K562 (cell line): Measurements from ENCODE around the gene SRPK3. TPM values are rescaled to one million over a fixed set of nuclear protein-coding genes. Genes with fewer than 3 reads are reported as not detected.
A peak's percentile ranks its signal among the peaks of the same experiment; 100 is the strongest.

Experiments used
- ATAC-seq: fragments of 200-7000 bp; cut with Tn5 transposase; 3 replicates; pipeline ENCODE4 v1.9.1; 2020; ENCODE audit warnings: moderate library complexity
- BruUV-seq: library from RNA; stranded (reverse); fragments of 400-500 nt; replicated peaks from 2 replicates; lab custom pipeline; 2021; lab: Mats Ljungman, UMichigan
- CTCF ChIA-PET: fragments of 300-600 bp; formaldehyde crosslinking; extraction: SDS; loops from one replicate; lab custom pipeline; 2021; ENCODE audit warnings: low intra/inter-chr PET ratio; lab: Yijun Ruan, JAX
- POLR2A ChIA-PET: fragments of 300-600, 350-650 bp; sonication (Branson Sonifier 250); formaldehyde crosslinking; extraction: SDS; loops from one replicate; lab custom pipeline; 2021; ENCODE audit warnings: antibody characterized with exemption, inconsistent platforms; lab: Yijun Ruan, JAX
- DNase-seq, 4 experiments: peaks; one replicate each; pipeline versions ENCODE4 v3.0.0 to v3.0.0-alpha.2; 2011 to 2018; ENCODE audit warnings: low spot score in 3 of 4, mixed read lengths in 3 of 4; ENCODE audit errors: extremely low read depth in 1 of 4
- FAIRE-seq: peaks from 2 replicates; lab custom pipeline; 2011; peaks lifted over from hg19 to GRCh38; lab: Jason Lieb, UNC
- H2AFZ ChIP-seq: 2 replicates; pipeline ENCODE4 v1.6.0; 2011; ENCODE audit warnings: low read depth, low read length, control low read depth, inconsistent platforms
- H3K27ac ChIP-seq: fragments of 200-600 bp; 3 replicates; pipeline ENCODE4 v1.8.0; 2011; ENCODE audit warnings: low read depth, mild to moderate bottlenecking, control low read depth, inconsistent platforms, low read length, moderate library complexity, mixed read lengths; ENCODE audit errors: extremely low read depth
- H3K27me3 ChIP-seq, 2 experiments: fragments of 300-600 bp in 1 of 2; 2 replicates in 1 of 2; 3 replicates in 1 of 2; pipeline versions ENCODE4 v1.6.0 to v1.8.0; 2011; ENCODE audit warnings: inconsistent platforms in 2 of 2, low read length in 2 of 2, mild to moderate bottlenecking in 1 of 2, mixed read lengths in 1 of 2, moderate library complexity in 1 of 2; ENCODE audit not compliant: control insufficient read depth in 2 of 2, insufficient read depth in 2 of 2
- H3K36me3 ChIP-seq: fragments of 300-600 bp; 3 replicates; pipeline ENCODE4 v1.8.0; 2011; ENCODE audit warnings: mild to moderate bottlenecking, low read length, inconsistent platforms; ENCODE audit not compliant: control insufficient read depth, insufficient read depth
- H3K4me1 ChIP-seq, 2 experiments: fragments of 200-600 bp in 1 of 2; replicated peaks in 1 of 2; 2 replicates in 1 of 2; 3 replicates in 1 of 2; pipeline versions ENCODE4 v1.5.1 to v1.8.0; 2011; ENCODE audit warnings: inconsistent platforms in 2 of 2, low read length in 2 of 2, mild to moderate bottlenecking in 1 of 2, mixed read lengths in 1 of 2, moderate library complexity in 1 of 2; ENCODE audit not compliant: control insufficient read depth in 2 of 2, insufficient read depth in 2 of 2
- H3K4me2 ChIP-seq: 2 replicates; pipeline ENCODE4 v1.6.1; 2011; ENCODE audit warnings: low read length, control low read depth, inconsistent platforms, mixed read lengths; ENCODE audit not compliant: insufficient read depth
- H3K4me3 ChIP-seq: fragments of 200-600 bp; sonication (generic), shearing (Covaris generic); 2 replicates; pipeline ENCODE4 v1.5.1; 2016; ENCODE audit warnings: control low read depth, inconsistent platforms
- H3K79me2 ChIP-seq: fragments of 200-600 bp; 3 replicates; pipeline ENCODE4 v1.8.0; 2011; ENCODE audit warnings: low read length, inconsistent platforms; ENCODE audit not compliant: control insufficient read depth, insufficient read depth
- H3K9ac ChIP-seq, 2 experiments: 2 replicates each; pipeline versions ENCODE4 v1.6.0 to v1.6.1; 2011; ENCODE audit warnings: low read depth in 2 of 2, low read length in 2 of 2, control low read depth in 1 of 2, inconsistent platforms in 1 of 2, mild to moderate bottlenecking in 1 of 2, mixed read lengths in 1 of 2; ENCODE audit not compliant: insufficient read depth in 1 of 2
- H3K9me1 ChIP-seq: one replicate; pipeline ENCODE4 v1.6.0; 2011; ENCODE audit warnings: inconsistent platforms, mild to moderate bottlenecking, low read length, moderate library complexity; ENCODE audit not compliant: control insufficient read depth, insufficient read depth
- H3K9me3 ChIP-seq: replicated peaks from 2 replicates; pipeline ENCODE4 v1.5.1; 2011; ENCODE audit warnings: low read depth, low read length, inconsistent platforms; ENCODE audit not compliant: control insufficient read depth, insufficient read depth
- H4K20me1 ChIP-seq: replicated peaks from 2 replicates; pipeline ENCODE4 v1.6.1; 2011; ENCODE audit warnings: low read length, inconsistent platforms, mixed read lengths; ENCODE audit not compliant: control insufficient read depth, insufficient read depth
- ZNF778 ChIP-seq: fragments of 450-650 bp; formaldehyde crosslinking; IDR thresholded peaks from 2 replicates; pipeline ENCODE4 v1.4.0; 2020; ENCODE audit warnings: mild to moderate bottlenecking, moderate library complexity
- WGBS: fragments of 100-300 bp; shearing (Covaris generic); methylation state at CpG from one replicate; pipeline ENCODE4 v1.1.6; 2016; ENCODE audit warnings: low coverage, mixed read lengths; ENCODE audit not compliant: insufficient coverage; ENCODE audit errors: missing lambda C conversion rate; 5-methylcytosine and 5-hydroxymethylcytosine counted together
- in situ Hi-C: fragments of 300-500 bp; cut with MboI; formaldehyde crosslinking; loops from 4 replicates; pipeline ENCODE4 v1.15.0; 2018; ENCODE audit warnings: inconsistent platforms, mixed read lengths
- intact Hi-C: fragments of 100-400 bp; cut with micrococcal nuclease; formaldehyde crosslinking; loops from 2 replicates; pipeline ENCODE4 v1.14.2; 2022
- polyA plus RNA-seq, 8 experiments: library from polyadenylated mRNA; depleted of rRNA in 4 of 8; stranded (reverse) in 5 of 8; unstranded in 3 of 8; fragments of >200 nt; fragmentation: Nextera tagmentation in 2 of 8; fragmentation: Illumina TruSeq in 1 of 8; extraction: Ambion mirVana in 2 of 8; extraction: Trizol in 1 of 8; gene quantifications; 2 replicates each; pipeline versions ENCODE4 v1.2.1 to v1.2.3, GENCODE V29; 2011 to 2014; ENCODE audit warnings: inconsistent platforms in 1 of 8, missing spikeins in 1 of 8
- total RNA-seq, 7 experiments: library from RNA; depleted of rRNA in 6 of 7; stranded (reverse); fragments of >200 nt in 6 of 7; fragmentation: Illumina TruSeq in 2 of 7; extraction: Trizol in 2 of 7; gene quantifications; 2 replicates each; pipeline versions ENCODE4 v1.2.1 to v1.2.3, GENCODE V29; 2011 to 2021; ENCODE audit warnings: low replicate concordance in 1 of 7
- TF ChIP-seq, protein P1 (sequence below): fragments of 250-450 bp; sonication (Bioruptor Pico); IDR thresholded peaks from 2 replicates; pipeline ENCODE4 v1.5.0; 2021; ENCODE audit warnings: mild to moderate bottlenecking, borderline replicate concordance
- TF ChIP-seq, protein P2 (sequence below): fragments of 250-450 bp; sonication (Bioruptor Pico); IDR thresholded peaks from 2 replicates; pipeline ENCODE4 v1.4.0; 2020
- TF ChIP-seq, protein P3 (sequence below), 3 experiments: fragments of 200-800 bp in 1 of 3; sonication (Bioruptor generic) in 1 of 3; sonication (generic) in 1 of 3; formaldehyde crosslinking in 1 of 3; IDR thresholded peaks; 2 replicates each; pipeline versions ENCODE4 v1.6.1 to v1.8.0; 2016 to 2022; ENCODE audit warnings: mild to moderate bottlenecking in 2 of 3, missing compliant biosample characterization in 2 of 3, missing genetic modification characterization in 2 of 3, missing genetic modification reagents in 1 of 3

SRPK3 gene
- total and polyA plus RNA-seq, 9 of the 15 experiments (the other 6 are each of a cell fraction or from before 2014, with no cell fraction given): 0.01 to 0.09 (median 0.04) TPM; not detected in 2

DNA sequence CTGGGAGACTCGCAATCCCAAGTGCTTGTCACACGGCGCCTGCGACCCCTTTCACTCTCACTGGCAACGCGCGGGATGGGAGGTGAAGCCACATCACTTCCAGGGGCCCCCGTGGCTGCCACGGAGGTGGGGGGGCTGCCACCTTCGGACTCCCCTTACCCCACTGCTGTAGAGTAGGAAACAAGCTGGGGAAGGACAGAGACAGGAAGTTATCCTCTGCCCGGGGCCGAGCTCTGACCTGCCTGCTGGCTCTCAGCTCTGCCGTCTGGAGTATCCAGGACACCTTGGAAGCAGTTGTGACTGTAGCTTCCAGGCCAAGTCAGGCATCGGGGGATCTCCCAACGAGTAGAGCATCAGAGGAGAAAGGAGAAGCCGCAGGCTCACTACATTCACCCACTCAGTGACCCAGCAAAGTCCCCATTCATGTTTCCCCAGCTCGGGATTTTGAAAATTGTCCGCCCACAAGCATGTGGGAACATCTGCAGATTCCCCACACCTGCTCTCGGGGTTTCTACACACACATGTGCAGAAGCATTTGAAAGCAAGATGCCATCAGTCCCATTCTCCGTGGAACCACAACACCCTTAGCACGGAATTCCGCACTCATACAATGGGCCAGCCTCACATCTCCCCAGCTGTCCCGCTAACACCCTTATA, 38.7 kb downstream of the SRPK3 start:
- Histone ChIP-seq H3K4me3 (peak overlapping the region; percentile 40), H3K9me1 (no peaks in the 10 kb centered on the region), H3K27me3 (peaks cover 3 to 17% of the 10 kb centered on the region in 2 experiments; a peak in 3 of 5 replicates), H3K9ac (peak overlapping the region; percentile 41 to 90; a peak in 3 of 4 replicates), H3K4me1 (peaks cover 5 to 18% of the 10 kb centered on the region in 2 experiments; a peak in 4 of 5 replicates), H3K79me2 (no peaks in the 10 kb centered on the region), H3K9me3 (no peaks in the 10 kb centered on the region), H2AFZ (peak overlapping the region; percentile 90), H3K27ac (no peak overlapping the region), H4K20me1 (no peaks in the 10 kb centered on the region; the same call in 1 of the 2 replicates), H3K4me2 (peak overlapping the region; percentile 73), H3K36me3 (no peaks in the 10 kb centered on the region)
- intact Hi-C loops (no loop called here), in situ Hi-C loops (loop anchor here (5.0 kb wide), 1 partner anchor 322 kb away; no protein-coding TSS in a partner anchor)
- POLR2A ChIA-PET: interaction anchor here (1.0 kb wide), 1 partner anchor 106 kb away, joined by 3 read pairs; the partner anchor contains the start of gene ARHGAP4
- no peak for DNase-seq
- ATAC-seq: 0 out of 3 replicates have a peak, but pooled peaks have one; percentile 5
- no TSS peak for BruUV-seq
- FAIRE-seq: no peak
- 28% methylated on average over 19 of the region's 23 CpGs for WGBS
- TF ChIP-seq, protein P1, sequence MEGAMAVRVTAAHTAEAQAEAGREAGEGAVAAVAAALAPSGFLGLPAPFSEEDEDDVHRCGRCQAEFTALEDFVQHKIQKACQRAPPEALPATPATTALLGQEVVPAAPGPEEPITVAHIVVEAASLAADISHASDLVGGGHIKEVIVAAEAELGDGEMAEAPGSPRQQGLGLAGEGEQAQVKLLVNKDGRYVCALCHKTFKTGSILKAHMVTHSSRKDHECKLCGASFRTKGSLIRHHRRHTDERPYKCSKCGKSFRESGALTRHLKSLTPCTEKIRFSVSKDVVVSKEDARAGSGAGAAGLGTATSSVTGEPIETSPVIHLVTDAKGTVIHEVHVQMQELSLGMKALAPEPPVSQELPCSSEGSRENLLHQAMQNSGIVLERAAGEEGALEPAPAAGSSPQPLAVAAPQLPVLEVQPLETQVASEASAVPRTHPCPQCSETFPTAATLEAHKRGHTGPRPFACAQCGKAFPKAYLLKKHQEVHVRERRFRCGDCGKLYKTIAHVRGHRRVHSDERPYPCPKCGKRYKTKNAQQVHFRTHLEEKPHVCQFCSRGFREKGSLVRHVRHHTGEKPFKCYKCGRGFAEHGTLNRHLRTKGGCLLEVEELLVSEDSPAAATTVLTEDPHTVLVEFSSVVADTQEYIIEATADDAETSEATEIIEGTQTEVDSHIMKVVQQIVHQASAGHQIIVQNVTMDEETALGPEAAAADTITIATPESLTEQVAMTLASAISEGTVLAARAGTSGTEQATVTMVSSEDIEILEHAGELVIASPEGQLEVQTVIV (CRISPR knock-in tag): no peak
- TF ChIP-seq, protein P2, sequence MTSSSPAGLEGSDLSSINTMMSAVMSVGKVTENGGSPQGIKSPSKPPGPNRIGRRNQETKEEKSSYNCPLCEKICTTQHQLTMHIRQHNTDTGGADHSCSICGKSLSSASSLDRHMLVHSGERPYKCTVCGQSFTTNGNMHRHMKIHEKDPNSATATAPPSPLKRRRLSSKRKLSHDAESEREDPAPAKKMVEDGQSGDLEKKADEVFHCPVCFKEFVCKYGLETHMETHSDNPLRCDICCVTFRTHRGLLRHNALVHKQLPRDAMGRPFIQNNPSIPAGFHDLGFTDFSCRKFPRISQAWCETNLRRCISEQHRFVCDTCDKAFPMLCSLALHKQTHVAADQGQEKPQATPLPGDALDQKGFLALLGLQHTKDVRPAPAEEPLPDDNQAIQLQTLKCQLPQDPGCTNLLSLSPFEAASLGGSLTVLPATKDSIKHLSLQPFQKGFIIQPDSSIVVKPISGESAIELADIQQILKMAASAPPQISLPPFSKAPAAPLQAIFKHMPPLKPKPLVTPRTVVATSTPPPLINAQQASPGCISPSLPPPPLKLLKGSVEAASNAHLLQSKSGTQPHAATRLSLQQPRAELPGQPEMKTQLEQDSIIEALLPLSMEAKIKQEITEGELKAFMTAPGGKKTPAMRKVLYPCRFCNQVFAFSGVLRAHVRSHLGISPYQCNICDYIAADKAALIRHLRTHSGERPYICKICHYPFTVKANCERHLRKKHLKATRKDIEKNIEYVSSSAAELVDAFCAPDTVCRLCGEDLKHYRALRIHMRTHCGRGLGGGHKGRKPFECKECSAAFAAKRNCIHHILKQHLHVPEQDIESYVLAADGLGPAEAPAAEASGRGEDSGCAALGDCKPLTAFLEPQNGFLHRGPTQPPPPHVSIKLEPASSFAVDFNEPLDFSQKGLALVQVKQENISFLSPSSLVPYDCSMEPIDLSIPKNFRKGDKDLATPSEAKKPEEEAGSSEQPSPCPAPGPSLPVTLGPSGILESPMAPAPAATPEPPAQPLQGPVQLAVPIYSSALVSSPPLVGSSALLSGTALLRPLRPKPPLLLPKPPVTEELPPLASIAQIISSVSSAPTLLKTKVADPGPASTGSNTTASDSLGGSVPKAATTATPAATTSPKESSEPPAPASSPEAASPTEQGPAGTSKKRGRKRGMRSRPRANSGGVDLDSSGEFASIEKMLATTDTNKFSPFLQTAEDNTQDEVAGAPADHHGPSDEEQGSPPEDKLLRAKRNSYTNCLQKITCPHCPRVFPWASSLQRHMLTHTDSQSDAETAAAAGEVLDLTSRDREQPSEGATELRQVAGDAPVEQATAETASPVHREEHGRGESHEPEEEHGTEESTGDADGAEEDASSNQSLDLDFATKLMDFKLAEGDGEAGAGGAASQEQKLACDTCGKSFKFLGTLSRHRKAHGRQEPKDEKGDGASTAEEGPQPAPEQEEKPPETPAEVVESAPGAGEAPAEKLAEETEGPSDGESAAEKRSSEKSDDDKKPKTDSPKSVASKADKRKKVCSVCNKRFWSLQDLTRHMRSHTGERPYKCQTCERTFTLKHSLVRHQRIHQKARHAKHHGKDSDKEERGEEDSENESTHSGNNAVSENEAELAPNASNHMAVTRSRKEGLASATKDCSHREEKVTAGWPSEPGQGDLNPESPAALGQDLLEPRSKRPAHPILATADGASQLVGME (CRISPR knock-in tag): no peak
- no peak for TF ChIP-seq ZNF778 (CRISPR knock-in tag)
- TF ChIP-seq, protein P3, sequence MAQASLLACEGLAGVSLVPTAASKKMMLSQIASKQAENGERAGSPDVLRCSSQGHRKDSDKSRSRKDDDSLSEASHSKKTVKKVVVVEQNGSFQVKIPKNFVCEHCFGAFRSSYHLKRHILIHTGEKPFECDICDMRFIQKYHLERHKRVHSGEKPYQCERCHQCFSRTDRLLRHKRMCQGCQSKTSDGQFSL (CRISPR knock-in tag; IDR thresholded peaks at IDR 0.05): 0 out of 2 replicates have a peak, but pooled peaks have one; percentile 33
- TF ChIP-seq, protein P3 (tag; IDR thresholded peaks at IDR 0.05): no peak
- CTCF ChIA-PET: no interaction called here
